Heart left ventricle (tissue), 16 donors: ENCODE data around the gene PAX6. TPM values are rescaled to one million over a fixed set of nuclear protein-coding genes. Genes with fewer than 3 reads are reported as not detected.

Source experiments
- ATAC-seq, 4 donors: fragments of 200-7000 bp; cut with Tn5 transposase; one replicate each; pipeline ENCODE4 v1.9.1; 2020 to 2022; ENCODE audit warnings: moderate library complexity in 4 of 4, mild to moderate bottlenecking in 3 of 4, moderate number of reproducible peaks in 1 of 4
- DNase-seq, 5 donors: peaks; one replicate each; pipeline ENCODE4 v3.0.0-alpha.2; 2020
- H3K27ac ChIP-seq, 12 donors: fragments of 200-600 bp; sonication (generic) in 4 of 12; one replicate each; pipeline versions ENCODE4 v1.5.0 to v1.8.0; 2016 to 2022; ENCODE audit warnings: mild to moderate bottlenecking in 2 of 12
- H3K27me3 ChIP-seq, 9 donors: fragments of 200-600 bp; sonication (generic) in 2 of 9; one replicate each; pipeline versions ENCODE4 v1.5.1 to v1.8.0; 2016 to 2022; ENCODE audit warnings: mild to moderate bottlenecking in 3 of 9
- H3K36me3 ChIP-seq, 9 donors: fragments of 200-600 bp; sonication (generic) in 2 of 9; one replicate each; pipeline versions ENCODE4 v1.5.0 to v1.8.0; 2018 to 2022; ENCODE audit warnings: mild to moderate bottlenecking in 2 of 9
- H3K4me1 ChIP-seq, 12 donors: fragments of 200-600 bp; sonication (generic) in 4 of 12; one replicate each; pipeline versions ENCODE4 v1.5.0 to v1.8.0; 2016 to 2022; ENCODE audit warnings: mild to moderate bottlenecking in 3 of 12
- H3K4me3 ChIP-seq, 12 donors: fragments of 200-600 bp; sonication (generic) in 4 of 12; one replicate each; pipeline versions ENCODE4 v1.5.0 to v1.8.0; 2017 to 2022; ENCODE audit warnings: mild to moderate bottlenecking in 9 of 12, moderate library complexity in 4 of 12
- H3K9me3 ChIP-seq, 12 donors: fragments of 200-600 bp; sonication (generic) in 4 of 12; one replicate each; pipeline versions ENCODE4 v1.5.0 to v1.8.0; 2016 to 2022; ENCODE audit warnings: mild to moderate bottlenecking in 1 of 12
- CTCF ChIP-seq, 12 donors: fragments of 200-600 bp; sonication (generic) in 4 of 12; IDR thresholded peaks; one replicate each; pipeline versions ENCODE4 v1.5.0 to v1.8.0; 2018 to 2022; ENCODE audit warnings: antibody characterized with exemption in 12 of 12, mild to moderate bottlenecking in 5 of 12
- POLR2A ChIP-seq, 2 donors: fragments of 450-650 bp; IDR thresholded peaks; one replicate each; pipeline ENCODE4 v1.6.1; 2017; ENCODE audit warnings: antibody characterized with exemption in 2 of 2, mild to moderate bottlenecking in 2 of 2, moderate library complexity in 2 of 2
- WGBS, 4 donors: extraction: QIAGEN DNeasy Blood & Tissue Kit in 2 of 4; methylation state at CpG; one replicate each; pipeline versions ENCODE4 v1.1.5 to v1.1.7; 2013 to 2018; 5-methylcytosine and 5-hydroxymethylcytosine counted together
- intact Hi-C, 10 donors: fragments of 100-400 bp; cut with DNase I; formaldehyde crosslinking; loops; one replicate each; pipeline versions ENCODE4 v1.11.1 to v1.14.2; 2022
- polyA plus RNA-seq, 2 donors: library from polyadenylated mRNA; stranded (reverse); fragments of 200-250 nt; gene quantifications; one replicate each; pipeline ENCODE4 v1.2.3, GENCODE V29; 2013
- total RNA-seq, 9 donors: library from RNA; depleted of rRNA in 2 of 9; stranded (reverse); fragments of >200 nt in 2 of 9; fragmentation: NEBNext Ultra II Directional in 3 of 9; extraction: Animal tissue kit (Norgen Biotek cat#: 25700) in 3 of 9; gene quantifications; one replicate each; pipeline versions ENCODE4 v1.1.0 to v1.2.4, GENCODE V29; 2016 to 2023
- donor health status: ischemic (EF 13 %, LVEDD 7.1; RV severe dilation, severe dysfunction).
- donor health status: healthy with polysubstance abuse.
- donor health status: DM: no; HTN: yes; CAD: no.
- donor health status: DM: no; HTN: no; CAD: no.
- donor health status: ischemic (EF 25% LVEDD 6.9; RV normal size, moderate dysfunction).
- donor health status: ischemic (EF 25% LVEDD 5.7; RV mildly dilated, moderate dysfunction).
- donor health status: healthy.
- donor health status: DM: yes; HTN: yes; CAD: no.
- donor health status: ischemic (EF 35%, LVEDD 5.7; RV mildly dilated, moderate dysfunction).
- donor health status: nonischemic (EF 11% LVEDD 7.7; RV severe dilation, severe dysfunction).
- donor health status: DM: yes; HTN: yes; CAD: no.
- donor health status: PGD.
- donor health status: ischemic (EF 29% LVEDD 5.4; RV normal size, mild dysfunction).
- donor health status: nonischemic (EF 23%, LVEDD 6.1; RV moderate dilation, normal function).

The PAX6 gene
- total and polyA plus RNA-seq, 11 donors = 0.09 to 0.50 (median 0.27) TPM; not detected in 8

DNA sequence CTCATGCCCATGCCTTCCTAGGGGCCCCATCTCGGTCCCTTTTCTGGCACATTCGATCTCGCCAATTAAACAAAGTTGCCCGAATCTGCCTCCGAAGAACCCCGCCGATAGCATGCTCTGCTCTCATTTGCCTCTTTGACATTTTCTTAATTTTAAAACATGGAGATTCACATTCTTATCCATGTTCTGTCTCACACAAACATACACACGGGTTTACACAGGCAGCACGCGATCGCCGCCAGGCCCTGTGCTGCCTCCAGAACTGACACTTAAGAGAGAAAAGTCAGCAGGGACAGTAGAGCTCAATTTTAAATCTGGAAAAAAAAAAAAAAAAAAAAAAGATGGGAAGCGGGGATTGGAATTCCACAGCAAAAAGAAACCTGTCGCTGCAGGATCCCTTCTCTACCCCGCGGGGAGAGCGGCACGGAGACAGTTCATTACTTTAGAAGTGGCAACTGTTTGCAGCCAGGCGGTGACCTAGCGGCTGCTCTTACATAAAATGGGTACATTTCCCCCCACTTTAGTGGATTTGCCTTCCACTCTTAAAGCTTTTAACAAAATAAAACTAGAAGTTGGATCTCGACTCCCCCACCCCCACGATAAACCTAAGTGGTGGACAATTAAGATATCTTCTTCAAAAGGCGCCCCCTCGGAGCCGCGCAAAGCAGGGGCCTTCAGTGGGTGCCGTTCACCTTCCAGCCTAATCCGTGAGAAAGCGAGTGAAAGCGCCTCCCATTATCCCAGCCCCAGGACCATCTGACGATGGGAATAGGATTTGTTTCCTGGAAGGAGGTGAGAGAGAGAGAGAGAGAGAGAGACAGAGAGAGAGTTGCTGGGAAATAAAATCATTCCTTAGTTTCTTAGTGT, 13.7 kb downstream of the PAX6 start:
- 7 to 12% (median 10%) methylated on average over 31 of the region's 31 CpGs for WGBS, 4 donors

GRCh38 chr11:31796499-31797189, 14.5 kb downstream of the PAX6 start:
- no peaks in the 10 kb centered on the region for H3K36me3 ChIP-seq
- intact Hi-C loops = loop anchor here in 1 of 10 donors (5.0 kb wide), 1 partner anchor 146 kb away; no protein-coding TSS in a partner anchor
- no peaks in the 10 kb centered on the region for H3K9me3 ChIP-seq
- H3K4me3 ChIP-seq = no peak overlapping the region
- 9 to 18% (median 18%) methylated on average over 19 of the region's 19 CpGs for WGBS, 4 donors
- H3K4me1 ChIP-seq = peaks cover 0 to 35% (median 12%) of the 10 kb centered on the region in 12 donors
- DNase-seq (peak in 1 of 5 donors; percentile 8), ATAC-seq (no peak)
- TF ChIP-seq CTCF (IDR thresholded peaks at IDR 0.05) (no peak), POLR2A (IDR thresholded peaks at IDR 0.05) (no peak)
- no peak overlapping the region for H3K27ac ChIP-seq
- peaks cover 44 to 77% (median 64%) of the 10 kb centered on the region in 9 donors for H3K27me3 ChIP-seq

More for the DNA sequence above, 13.7 kb downstream of the PAX6 start:
- H3K27me3 ChIP-seq = peaks cover 51 to 80% (median 72%) of the 10 kb centered on the region in 9 donors
- intact Hi-C loops = loop anchor here in 1 of 10 donors (5.0 kb wide), 1 partner anchor 145 kb away; no protein-coding TSS in a partner anchor
- no peak overlapping the region for H3K27ac ChIP-seq
- no peak for TF ChIP-seq CTCF (IDR thresholded peaks at IDR 0.05)
- ATAC-seq (no peak), DNase-seq (peak in 1 of 5 donors; percentile 33)
- no peaks in the 10 kb centered on the region for H3K36me3 ChIP-seq
- H3K4me3 ChIP-seq = no peak overlapping the region
- H3K9me3 ChIP-seq = no peaks in the 10 kb centered on the region
- H3K4me1 ChIP-seq = peaks cover 0 to 35% (median 12%) of the 10 kb centered on the region in 12 donors

- Histone ChIP-seq H3K4me1 (peaks cover 0 to 35% (median 12%) of the 10 kb centered on the region in 12 donors), H3K27ac (no peak overlapping the region), H3K9me3 (no peaks in the 10 kb centered on the region), H3K36me3 (no peaks in the 10 kb centered on the region), H3K27me3 (peaks cover 36 to 77% (median 58%) of the 10 kb centered on the region in 9 donors), H3K4me3 (no peak overlapping the region)
- TF ChIP-seq CTCF (IDR thresholded peaks at IDR 0.05) = no peak
- no peak for TF ChIP-seq POLR2A (IDR thresholded peaks at IDR 0.05)
- ATAC-seq (no peak), DNase-seq (no peak)
- 47 to 62% (median 50%) methylated on average over 22 of the region's 22 CpGs for WGBS, 4 donors
- intact Hi-C loops = loop anchor here in 1 of 10 donors (5.0 kb wide), 1 partner anchor 146 kb away; no protein-coding TSS in a partner anchor
These were observed 15.2 kb downstream of the PAX6 start for GRCh38 chr11:31795706-31796498.
